NCI-H2196 (cell line): ENCODE data around the gene SOST.

Source experiments
- DNase-seq: peaks from one replicate; lab custom pipeline; 2025; ENCODE audit not compliant: unreplicated experiment; lab: John Stamatoyannopoulos, UW

The SOST gene

GRCh38 chr17:43710101-43710500 is 48.5 kb downstream of the SOST start:
- DNase-seq = no peak

GRCh38 chr17:43709210-43709609 is 49.4 kb downstream of the SOST start:
- DNase-seq = no peak

GRCh38 chr17:43707184-43707583 is 51.4 kb downstream of the SOST start:
- no peak for DNase-seq

GRCh38 chr17:43706235-43706634 is 52.4 kb downstream of the SOST start:
- no peak for DNase-seq
